DMS114 treated with DMSO at 0.1 percent for 48 hours (cell line): ENCODE measurements around the gene GBP2.
"Not testable (repeated sequence)": the region's sequence is repeated elsewhere in the genome, so short reads cannot be mapped to it uniquely, and the experiment has no call there.

Experiments
- DNase-seq: peaks from one replicate; lab custom pipeline; 2025; ENCODE audit not compliant: unreplicated experiment; lab: John Stamatoyannopoulos, UW

GBP2 gene

GRCh38 chr1:89125913-89126580, at the start of gene GBP2:
Gene GBP2, minus strand, starts transcription at chr1:89126114. Its CDS starts 4,148 bp downstream, at chr1:89121966.
- no peak for DNase-seq

- DNase-seq = no peak
Measured at GRCh38 chr1:89174491-89174890, 48.6 kb upstream of the GBP2 start.

GRCh38 chr1:89172468-89173143, 46.7 kb upstream of the GBP2 start:
- DNase-seq = no peak

- no peak for DNase-seq
Measured at GRCh38 chr1:89171067-89171438, 45.1 kb upstream of the GBP2 start.

- no peak for DNase-seq
Measured at GRCh38 chr1:89170170-89171066, 44.5 kb upstream of the GBP2 start.

- no peak for DNase-seq
Measured at GRCh38 chr1:89169166-89169565, 43.3 kb upstream of the GBP2 start.

- no peak for DNase-seq
Measured at GRCh38 chr1:89167590-89168230, 41.8 kb upstream of the GBP2 start.

- no peak for DNase-seq
Measured at GRCh38 chr1:89166705-89167104, 40.8 kb upstream of the GBP2 start.

GRCh38 chr1:89165811-89166210, 39.9 kb upstream of the GBP2 start:
- DNase-seq = no peak

- no peak for DNase-seq
Measured at GRCh38 chr1:89151047-89151446, 25.1 kb upstream of the GBP2 start.

GRCh38 chr1:89149976-89150375, 24.1 kb upstream of the GBP2 start:
- DNase-seq = no peak

- DNase-seq = peak; percentile 28
Measured at GRCh38 chr1:89149229-89149628, 23.3 kb upstream of the GBP2 start.

- no peak for DNase-seq
Measured at GRCh38 chr1:89147678-89148658, 22.1 kb upstream of the GBP2 start.

- DNase-seq = no peak
Measured at GRCh38 chr1:89146721-89147120, 20.8 kb upstream of the GBP2 start.

GRCh38 chr1:89143484-89143883, 17.6 kb upstream of the GBP2 start:
- DNase-seq = no peak

GRCh38 chr1:89142160-89142559, 16.2 kb upstream of the GBP2 start:
- no peak for DNase-seq

- DNase-seq = no peak
Measured at GRCh38 chr1:89133747-89134146, 7.8 kb upstream of the GBP2 start.

- no peak for DNase-seq
Measured at GRCh38 chr1:89130716-89131115, 4.8 kb upstream of the GBP2 start.

- no peak for DNase-seq
Measured at GRCh38 chr1:89129911-89130310, 4.0 kb upstream of the GBP2 start.

GRCh38 chr1:89128003-89128458, 2.1 kb upstream of the GBP2 start:
- not testable (repeated sequence) for DNase-seq
